HG03571 (cell line): ENCODE results near the gene SLC2A1.
A peak's percentile ranks its signal among the peaks of the same experiment; 100 is the strongest.
"Not testable (repeated sequence)": the region's sequence is repeated elsewhere in the genome, so short reads cannot be mapped to it uniquely, and the experiment has no call there.

Experiments used
- ATAC-seq: cut with Tn5 transposase; IDR thresholded peaks from one replicate; pipeline ENCODE4 v1.9.1; 2021; ENCODE audit not compliant: unreplicated experiment

SLC2A1 gene

DNA sequence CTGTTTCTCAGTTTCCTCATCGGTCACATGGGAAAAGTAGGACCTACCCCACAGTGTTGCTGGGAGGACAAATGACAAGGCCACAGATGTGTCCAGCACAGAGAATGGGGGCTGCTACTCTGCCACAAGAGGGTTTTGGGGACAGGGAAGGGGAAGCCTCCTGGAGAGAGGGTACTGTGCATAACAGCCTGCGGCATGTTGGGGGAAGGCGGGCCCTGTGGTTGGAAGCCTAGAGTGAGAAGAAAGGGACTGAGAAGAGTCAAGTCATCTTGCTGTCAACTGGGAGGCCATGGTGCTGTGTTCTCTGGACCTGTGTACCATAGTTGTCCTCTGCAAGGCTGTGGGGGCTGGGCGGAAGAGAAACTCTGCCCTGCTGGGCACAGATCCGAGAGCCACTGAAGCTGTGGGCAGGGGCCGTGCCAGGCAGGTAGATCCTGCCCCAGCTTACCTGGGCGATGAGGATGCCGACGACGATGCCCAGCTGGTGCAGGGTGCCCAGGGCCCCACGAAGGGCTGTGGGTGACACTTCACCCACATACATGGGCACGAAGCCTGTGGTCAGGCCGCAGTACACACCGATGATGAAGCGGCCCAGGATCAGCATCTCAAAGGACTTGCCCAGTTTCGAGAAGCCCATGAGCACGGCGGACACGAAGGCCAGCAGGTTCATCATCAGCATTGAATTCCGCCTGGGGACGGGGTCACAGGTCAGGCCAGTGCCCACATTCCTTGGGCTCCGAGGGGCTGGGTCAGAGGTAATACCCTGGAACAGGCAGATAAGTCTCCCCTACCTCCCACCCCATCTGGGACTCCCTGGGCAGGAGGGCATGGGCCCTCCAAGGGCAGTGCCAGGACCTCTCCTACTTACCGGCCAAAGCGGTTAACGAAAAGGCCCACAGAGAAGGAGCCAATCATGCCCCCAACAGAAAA lies 28.2 kb downstream of the SLC2A1 start:
- ATAC-seq, result no peak

DNA sequence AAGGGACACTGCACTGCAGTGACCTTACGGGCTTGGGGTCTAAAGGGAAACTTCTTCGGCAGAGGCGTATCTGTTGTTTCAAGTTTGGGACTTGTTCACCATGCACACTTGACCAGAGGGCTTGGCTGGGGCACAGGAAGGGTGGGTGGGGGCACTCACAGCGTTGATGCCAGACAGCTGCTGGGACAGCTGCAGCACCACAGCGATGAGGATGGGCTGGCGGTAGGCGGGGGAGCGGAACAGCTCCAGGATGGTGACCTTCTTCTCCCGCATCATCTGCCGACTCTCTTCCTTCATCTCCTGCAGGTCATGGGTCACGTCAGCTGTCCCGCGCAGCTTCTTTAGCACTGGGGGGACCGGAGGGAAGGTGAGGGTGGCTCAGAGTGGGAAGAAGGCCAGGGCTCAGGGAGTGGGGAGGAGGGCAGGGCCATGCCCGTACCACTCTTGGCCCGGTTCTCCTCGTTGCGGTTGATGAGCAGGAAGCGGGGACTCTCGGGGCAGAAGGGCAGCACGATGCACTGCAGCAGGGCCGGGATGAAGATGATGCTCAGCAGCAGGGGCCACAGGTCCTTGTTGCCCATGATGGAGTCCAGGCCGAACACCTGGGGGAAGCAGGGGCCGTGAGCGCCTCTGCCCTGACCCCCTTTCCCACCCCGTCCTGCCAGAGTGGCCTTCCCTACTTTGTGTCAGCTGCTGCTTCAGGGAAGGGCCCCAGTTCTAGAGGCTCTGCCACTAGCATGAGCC lies 29.1 kb downstream of the SLC2A1 start:
- ATAC-seq, result no peak

DNA sequence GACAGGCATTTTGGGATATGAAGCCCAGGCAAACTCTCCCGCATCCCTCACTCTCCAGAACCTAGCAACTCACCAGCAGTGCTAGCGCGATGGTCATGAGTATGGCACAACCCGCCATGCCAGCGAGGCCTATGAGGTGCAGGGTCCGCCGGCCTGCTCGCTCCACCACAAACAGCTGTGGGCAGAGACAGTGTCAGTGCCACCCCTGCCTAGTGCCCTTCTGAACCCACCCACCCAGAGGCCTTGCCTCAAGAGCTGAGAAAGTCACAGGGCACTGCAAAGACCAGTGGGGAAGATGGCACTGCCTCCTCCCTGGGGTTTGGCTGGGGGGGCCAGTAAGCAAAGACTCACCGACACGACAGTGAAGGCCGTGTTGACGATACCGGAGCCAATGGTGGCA lies 29.8 kb downstream of the SLC2A1 start:
- ATAC-seq, result no peak

DNA sequence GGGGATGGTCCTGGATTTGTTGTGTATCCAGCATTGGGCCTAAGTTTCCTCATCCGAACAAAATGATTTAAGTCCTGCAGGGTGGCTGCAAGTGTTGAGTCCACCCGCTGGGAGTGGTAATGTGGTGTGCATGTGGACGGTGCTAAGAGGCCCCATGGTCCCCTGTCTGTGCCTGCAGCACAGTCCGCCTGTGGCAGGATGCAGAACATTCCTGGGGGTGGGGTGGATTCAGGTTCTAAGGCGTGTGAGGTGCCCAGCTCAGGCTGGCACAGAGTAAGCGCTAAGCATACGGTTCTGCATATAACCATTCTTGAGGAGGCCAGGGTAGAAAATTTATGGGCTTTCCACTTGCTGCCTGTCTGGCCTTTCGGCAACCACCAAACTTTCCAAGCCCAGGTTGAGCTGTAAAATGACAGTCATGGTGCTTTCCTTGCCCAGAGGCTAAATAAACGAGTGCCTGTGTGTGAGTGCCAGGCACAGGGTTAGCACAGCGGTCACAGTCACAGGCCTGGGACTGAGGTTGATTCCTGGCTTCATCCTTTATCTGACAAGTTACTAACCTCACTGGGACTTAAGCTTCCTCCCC lies 30.7 kb downstream of the SLC2A1 start:
- no peak for ATAC-seq

GRCh38 chr1:42927274-42927841 lies 31.3 kb downstream of the SLC2A1 start:
- no peak for ATAC-seq

- no peak for ATAC-seq
These were observed 31.8 kb downstream of the SLC2A1 start for GRCh38 chr1:42926879-42927242.

GRCh38 chr1:42926235-42926878 lies 32.3 kb downstream of the SLC2A1 start:
- ATAC-seq, result no peak

- ATAC-seq, result no peak
These were observed 33.6 kb downstream of the SLC2A1 start for GRCh38 chr1:42924851-42925760.

DNA sequence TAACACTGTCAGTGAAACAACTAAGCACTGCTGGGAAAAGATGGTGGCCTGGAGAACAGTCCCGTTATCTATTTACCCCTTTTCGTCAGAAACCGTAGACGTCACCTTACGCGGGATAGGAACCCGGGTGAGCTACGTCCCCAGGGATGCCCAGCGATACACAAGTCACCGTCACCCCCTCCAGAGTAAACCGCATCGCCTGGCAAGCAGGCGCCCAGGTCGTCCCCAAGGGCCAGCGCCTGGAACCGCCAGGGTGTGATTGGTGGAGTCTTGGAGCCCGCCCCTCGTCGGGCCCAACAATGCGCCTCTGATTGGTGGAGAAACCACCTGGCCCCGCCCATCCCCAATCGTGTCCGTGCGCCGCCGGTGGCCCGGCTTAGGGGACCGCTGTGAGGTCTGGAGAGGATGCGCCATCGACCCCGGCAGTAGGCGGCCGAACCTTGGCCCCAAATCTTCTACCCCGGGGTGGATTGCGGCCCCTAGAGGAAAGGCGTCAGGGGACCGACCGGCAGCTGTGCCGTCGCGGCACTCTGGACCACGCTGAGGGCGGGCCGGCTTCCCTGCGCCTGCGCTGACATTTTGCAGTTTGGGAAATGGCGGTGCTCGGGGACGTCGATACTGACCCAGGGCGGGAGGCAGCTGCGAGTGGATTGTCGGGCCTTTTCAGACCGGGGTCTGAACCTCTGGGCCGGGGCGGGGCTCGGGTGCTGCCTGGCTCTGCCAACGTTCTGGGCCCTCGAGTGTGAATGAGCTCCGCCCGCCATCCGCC lies 34.4 kb downstream of the SLC2A1 start:
- ATAC-seq, result peak; percentile 84

DNA sequence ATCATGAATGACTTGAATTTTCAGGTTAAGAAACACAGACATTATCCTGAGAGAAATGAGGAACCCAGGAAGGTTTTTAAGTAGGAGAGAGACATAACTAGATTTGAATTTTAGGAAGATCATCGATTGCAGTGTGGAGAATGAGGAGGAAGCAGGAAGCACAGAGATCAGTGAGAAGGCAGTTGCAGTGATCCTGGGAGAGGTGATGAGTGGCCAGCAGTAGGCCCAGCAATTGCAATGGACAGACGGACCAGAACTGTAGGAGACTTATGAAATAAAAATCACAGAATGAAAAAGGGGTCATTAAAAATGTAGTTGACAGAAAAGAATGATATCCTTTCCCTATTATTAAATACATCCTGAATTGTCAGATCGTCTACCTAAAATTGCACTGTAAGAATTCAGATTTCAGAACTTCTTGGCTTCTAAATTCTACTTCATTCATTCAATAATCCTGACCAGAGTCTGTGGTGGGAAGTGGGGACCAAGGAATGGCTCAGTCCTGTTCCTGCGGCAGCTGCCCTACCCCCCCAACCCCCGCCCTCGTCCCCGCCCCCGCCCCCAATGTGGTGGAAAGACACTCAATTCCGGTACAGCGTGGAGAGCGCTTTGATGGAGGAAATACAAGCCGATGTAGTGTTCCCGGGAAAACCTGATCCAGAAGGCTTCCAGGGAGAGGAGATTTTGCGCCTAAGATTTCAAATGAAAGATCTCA lies 35.1 kb downstream of the SLC2A1 start:
- ATAC-seq, result no peak

- no peak for ATAC-seq
These were observed 35.8 kb downstream of the SLC2A1 start for GRCh38 chr1:42922687-42923366.

DNA sequence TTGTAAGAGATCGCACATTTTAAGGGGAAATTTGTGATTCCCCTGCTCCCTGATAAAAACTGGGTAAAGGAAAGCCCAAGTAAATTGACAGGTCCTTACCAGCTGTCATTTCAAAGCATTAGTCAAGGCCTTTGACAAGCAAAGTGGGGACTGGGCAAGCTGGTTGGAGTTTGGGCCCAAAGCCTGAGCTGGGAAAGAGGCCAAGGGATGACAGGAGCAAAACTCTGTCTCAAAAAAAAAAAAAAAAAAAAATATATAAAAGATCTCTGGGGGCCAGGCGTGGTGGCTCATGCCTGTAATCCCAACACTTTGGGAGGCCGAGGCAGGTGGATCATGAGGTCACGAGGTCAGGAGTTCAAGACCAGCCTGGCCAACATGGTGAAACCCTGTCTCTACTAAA lies 36.9 kb downstream of the SLC2A1 start:
- ATAC-seq, result no peak

DNA sequence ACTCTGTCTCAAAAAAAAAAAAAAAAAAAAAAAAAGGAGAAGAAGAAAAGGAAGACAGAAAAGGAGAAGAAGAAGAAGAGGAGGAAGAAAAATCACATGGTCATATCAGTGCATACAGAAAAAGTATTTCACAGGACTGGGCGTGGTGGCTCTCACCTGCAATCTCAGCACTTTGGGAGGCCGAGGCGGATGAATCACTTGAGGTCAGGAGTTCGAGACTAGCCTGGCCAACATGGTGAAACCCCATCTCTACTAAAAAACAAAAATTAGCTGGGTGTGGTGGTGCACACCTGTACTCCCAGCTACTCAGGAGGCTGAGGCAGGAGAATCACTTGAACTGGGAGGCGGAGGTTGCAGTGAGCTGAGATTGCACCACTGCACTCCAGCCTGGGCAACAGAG lies 39.0 kb downstream of the SLC2A1 start:
- ATAC-seq, result not testable (repeated sequence)

GRCh38 chr1:42917241-42917495 lies 41.5 kb downstream of the SLC2A1 start:
- ATAC-seq, result no peak

DNA sequence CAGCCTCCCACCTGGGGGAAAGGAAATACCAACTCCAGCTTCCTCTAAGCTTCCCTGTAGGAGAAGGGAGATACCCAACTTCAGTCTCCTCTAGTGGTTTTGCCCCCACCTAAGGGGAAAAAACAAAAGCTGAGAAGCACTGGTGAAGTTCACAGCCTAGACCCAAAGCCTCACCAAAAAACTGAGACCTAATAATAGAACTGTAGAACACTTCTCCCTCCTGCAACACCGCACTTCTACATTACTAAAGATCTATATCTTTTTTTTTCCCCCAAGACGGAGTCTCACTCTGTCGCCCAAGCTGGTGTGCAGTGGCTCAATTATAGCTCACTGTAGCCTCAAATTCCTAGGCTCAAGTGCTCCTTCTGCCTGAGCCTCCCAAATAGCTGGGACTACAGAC lies 43.2 kb downstream of the SLC2A1 start:
- no peak for ATAC-seq

DNA sequence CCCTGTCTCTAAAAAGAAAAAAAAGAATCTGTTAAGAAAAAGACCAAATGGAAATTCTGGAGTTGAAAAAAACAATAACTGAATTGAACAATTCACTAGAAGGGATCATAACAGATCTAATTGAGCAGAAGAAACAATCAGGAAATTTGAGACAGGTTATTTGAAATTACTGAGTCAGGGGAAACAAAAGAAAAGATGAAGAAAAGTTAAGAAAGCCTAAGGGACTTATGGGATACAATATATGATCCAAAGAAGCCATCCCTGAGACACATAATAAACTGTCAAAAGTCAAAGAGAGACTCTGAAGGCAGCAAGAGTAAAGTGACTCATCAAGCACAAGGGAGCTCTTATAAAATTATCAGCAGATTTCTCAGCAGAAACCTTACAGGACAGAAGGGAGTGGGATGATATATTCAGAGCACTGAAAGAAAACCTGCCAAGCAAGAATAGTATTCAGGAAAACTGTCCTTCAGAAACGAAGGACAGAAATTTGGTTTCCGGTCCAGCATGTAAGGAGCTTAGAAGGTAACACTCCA lies 44.5 kb downstream of the SLC2A1 start:
- ATAC-seq, result no peak

DNA sequence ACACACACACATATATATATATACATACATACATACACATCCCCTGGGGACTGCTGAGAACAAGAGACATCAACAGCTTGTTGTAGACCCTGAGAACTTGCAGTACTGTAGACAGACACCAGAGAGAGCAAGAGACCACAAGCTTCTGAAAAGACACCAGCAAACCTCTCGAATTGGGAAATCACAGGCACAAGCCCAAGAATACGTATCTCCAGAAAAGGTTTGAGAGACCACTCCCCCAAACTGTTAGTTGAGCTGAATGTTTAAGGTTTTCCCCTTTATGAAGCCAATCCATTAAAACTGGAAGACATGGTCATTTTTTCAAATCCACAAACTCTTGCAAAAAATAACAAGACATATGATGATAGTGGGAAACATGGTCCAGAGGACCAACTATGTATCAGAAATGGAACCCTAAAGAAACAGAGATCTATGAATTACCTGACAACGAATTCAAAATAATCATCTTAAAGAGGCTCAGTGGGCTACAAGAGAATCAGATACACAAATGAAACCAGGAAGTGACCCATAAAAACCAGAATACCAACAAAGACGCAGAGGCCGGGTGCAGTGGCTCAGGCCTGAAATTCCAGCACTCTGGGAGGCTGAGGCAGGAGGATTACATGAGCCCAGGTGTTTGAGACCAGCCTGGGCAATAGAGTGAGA lies 45.1 kb downstream of the SLC2A1 start:
- no peak for ATAC-seq

GRCh38 chr1:42910985-42911384 lies 47.7 kb downstream of the SLC2A1 start:
- no peak for ATAC-seq
